ENCODE measurements around the gene TEDDM1. TPM values are rescaled to one million over a fixed set of nuclear protein-coding genes. Genes with fewer than 3 reads are reported as not detected.
"Not testable (repeated sequence)": the region's sequence is repeated elsewhere in the genome, so short reads cannot be mapped to it uniquely, and the experiment has no call there.

Gene TEDDM1
- total RNA-seq, 2 experiments from 2014 or later, result not detected

DNA sequence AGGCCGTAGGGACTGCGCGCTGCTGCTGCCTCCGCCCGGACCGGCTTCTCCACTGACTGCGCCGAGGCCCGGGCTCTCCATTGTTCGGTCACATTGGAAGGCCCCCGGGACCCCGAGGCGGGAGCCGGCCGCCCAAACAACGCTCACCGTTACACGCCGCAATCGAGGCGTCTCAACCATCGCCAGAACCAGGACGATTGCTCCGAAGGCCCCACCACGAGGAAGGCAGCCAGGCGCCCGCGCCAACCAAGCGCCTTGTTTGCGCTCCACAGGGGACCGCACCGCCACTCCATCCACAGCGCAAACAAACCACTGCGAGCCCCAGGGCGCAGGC is 9.5 kb downstream of the TEDDM1 start:
- Mint-ChIP-seq H3K4me3 (peak overlapping the region; percentile 88), H3K27ac (peak overlapping the region; percentile 67), H3K4me1 (peaks cover 14% of the 10 kb centered on the region), H3K9me3 (no peaks in the 10 kb centered on the region), H3K27me3 (peaks cover 63% of the 10 kb centered on the region), H3K36me3 (peaks cover 6% of the 10 kb centered on the region)
- DNase-seq, result no peak

DNA sequence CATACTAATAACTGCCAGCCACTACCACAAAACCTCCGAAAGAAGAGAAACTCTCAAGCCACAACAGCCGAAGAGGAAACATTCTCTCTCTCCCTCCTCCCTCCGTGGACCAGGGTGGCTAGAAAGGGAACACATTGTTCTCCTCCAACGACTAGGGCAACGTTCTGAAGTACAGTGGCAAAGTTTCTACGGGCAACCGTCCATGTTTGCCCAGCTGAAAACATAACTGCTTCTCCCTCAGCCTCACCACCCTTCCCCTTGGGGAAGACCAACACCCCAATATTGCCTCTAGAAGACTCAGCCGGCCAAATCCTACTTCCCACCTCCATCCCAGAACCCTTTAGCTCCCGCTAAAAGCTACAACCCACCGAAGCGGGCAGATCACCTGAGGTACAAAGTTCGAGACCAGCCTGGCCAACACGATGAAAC is 10.8 kb downstream of the TEDDM1 start:
- Mint-ChIP-seq H3K4me3 (peak overlapping the region; percentile 74), H3K27ac (no peak overlapping the region), H3K9me3 (no peaks in the 10 kb centered on the region), H3K36me3 (peaks cover 7% of the 10 kb centered on the region), H3K4me1 (peaks cover 14% of the 10 kb centered on the region), H3K27me3 (peaks cover 58% of the 10 kb centered on the region)
- no peak for DNase-seq

DNA sequence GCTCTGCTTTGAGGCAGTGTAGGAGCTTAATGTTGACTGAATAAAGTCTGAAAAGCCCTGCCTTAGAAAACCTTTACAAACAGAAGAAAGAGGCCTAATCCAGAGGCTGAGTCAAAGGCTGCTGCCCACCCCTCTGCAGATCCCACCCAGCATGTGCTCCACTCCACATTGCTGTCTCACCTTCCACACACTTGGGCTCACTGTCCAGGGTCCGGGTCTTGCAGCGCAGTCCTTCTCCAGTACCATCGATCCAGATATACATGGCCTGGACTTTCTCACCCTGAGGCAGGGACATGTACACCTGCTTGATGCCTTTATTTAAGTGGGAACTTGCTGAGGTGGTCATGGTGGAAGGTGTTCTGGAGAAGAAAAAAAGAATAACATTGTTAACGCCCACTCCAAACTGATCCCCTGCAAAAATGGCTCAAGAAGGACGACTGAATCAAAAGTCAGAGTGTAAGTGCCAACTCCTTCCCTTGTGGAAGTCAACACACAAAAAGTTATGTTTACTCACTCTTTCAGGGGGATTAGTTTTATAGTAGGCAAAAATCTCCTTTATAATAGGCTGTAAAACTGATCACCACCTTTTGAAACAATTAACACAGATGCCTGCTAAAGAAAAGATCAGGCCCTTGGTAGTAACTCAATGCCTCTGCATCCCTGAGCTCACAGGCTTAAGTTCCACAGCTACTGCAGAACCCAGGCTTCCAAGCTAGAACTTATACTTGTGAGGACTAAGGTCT is 11.9 kb downstream of the TEDDM1 start:
- Mint-ChIP-seq H3K4me3 (no peak overlapping the region), H3K27ac (no peak overlapping the region)

DNA sequence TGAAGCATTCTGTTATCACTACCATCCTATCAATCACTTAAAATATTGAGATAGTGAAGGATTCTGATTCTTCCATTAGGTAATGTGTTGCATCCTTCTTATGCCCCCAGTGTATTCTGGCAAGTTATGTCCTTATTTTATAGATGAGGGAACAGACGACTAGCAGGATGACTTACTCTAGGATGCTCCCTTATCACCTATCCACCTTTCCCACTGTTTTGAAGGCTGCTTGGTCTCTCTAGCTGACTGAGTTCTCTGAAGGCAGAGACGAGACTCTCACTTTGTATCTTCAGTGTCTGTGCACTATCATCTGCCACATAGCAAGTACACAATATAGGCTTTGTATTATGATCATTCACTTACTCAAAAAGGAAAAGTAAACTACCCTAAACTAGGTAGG is 12.9 kb downstream of the TEDDM1 start:
- Mint-ChIP-seq H3K27ac (no peak overlapping the region), H3K27me3 (peaks cover 38% of the 10 kb centered on the region), H3K9me3 (no peaks in the 10 kb centered on the region), H3K4me3 (no peak overlapping the region), H3K36me3 (peaks cover 7% of the 10 kb centered on the region), H3K4me1 (peaks cover 14% of the 10 kb centered on the region)
- no peak for DNase-seq

More for the DNA sequence above, 11.9 kb downstream of the TEDDM1 start:
- Mint-ChIP-seq H3K4me1 (peaks cover 14% of the 10 kb centered on the region), H3K36me3 (peaks cover 7% of the 10 kb centered on the region), H3K9me3 (no peaks in the 10 kb centered on the region), H3K27me3 (peaks cover 48% of the 10 kb centered on the region)
- no peak for DNase-seq

DNA sequence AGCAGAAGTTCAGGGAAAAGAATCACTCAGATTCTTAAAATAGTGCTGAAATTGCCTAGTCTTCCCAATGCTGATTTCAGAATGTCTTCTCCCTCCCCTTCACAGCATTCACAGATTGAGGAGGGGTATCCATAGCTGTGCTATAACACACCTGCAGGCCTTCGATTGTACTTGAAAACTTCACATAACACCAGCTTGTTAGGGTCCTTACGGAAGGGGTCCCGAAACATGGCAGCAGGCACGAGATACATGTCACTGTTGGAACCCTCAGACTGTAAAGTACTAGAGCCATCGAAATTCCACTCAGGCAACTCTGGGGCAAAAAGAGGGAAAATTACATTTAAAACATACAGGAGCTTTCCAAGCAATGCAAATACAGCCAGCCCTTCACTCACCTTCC is 13.5 kb downstream of the TEDDM1 start:
- Mint-ChIP-seq H3K4me3 (no peak overlapping the region), H3K4me1 (peaks cover 14% of the 10 kb centered on the region), H3K36me3 (peaks cover 7% of the 10 kb centered on the region), H3K27me3 (peaks cover 33% of the 10 kb centered on the region), H3K27ac (no peak overlapping the region), H3K9me3 (no peaks in the 10 kb centered on the region)
- no peak for DNase-seq

DNA sequence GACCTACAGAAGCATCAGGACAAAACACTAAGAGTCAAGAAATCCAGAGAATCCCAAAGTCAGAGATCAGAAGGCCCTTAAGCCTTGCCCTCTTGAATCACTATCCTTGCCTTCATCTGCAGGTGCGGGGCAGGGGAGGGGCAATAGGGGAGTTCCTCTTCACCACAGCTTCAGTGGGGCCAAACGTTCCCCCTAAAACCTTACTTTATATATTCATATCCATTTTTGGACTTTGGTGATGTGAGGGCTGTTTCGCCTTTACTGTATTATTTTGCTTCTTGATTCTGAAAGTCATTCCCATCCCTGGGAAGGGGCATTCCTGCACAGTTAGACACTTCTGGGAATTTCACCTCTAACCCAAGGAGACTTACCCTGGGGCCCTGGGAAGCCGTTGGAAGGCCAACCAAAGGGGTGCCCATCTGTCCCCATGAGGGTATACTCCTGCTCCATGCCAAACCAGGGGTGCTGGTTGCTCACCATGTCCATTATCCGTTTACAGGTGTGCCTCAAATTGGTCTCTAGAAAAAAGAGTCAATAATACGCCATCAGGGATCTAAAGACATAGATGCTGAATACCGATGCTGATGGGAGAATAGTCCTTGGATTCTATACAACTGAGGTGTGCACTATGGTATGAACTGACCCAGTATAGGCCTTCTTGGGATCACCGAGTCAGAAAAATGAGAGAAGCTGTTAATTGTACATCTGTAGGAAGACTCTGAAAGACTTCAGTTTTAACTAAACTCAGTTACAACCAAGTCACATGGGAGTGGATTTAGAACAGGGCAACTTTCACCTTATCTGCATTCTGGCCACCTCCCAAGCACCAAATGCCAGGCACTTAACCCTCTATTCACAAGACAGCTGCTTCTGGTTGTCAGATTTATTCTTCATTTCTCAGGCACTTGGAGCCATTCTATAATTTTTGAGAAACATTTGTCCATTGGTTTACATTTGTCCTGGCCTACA is 14.3 kb downstream of the TEDDM1 start:
- peaks cover 31% of the 10 kb centered on the region for H3K27me3 Mint-ChIP-seq
- H3K36me3 Mint-ChIP-seq, result peaks cover 7% of the 10 kb centered on the region
- H3K9me3 Mint-ChIP-seq, result no peaks in the 10 kb centered on the region
- H3K27ac Mint-ChIP-seq, result no peak overlapping the region
- DNase-seq, result no peak
- H3K4me1 Mint-ChIP-seq, result peaks cover 14% of the 10 kb centered on the region
- no peak overlapping the region for H3K4me3 Mint-ChIP-seq

DNA sequence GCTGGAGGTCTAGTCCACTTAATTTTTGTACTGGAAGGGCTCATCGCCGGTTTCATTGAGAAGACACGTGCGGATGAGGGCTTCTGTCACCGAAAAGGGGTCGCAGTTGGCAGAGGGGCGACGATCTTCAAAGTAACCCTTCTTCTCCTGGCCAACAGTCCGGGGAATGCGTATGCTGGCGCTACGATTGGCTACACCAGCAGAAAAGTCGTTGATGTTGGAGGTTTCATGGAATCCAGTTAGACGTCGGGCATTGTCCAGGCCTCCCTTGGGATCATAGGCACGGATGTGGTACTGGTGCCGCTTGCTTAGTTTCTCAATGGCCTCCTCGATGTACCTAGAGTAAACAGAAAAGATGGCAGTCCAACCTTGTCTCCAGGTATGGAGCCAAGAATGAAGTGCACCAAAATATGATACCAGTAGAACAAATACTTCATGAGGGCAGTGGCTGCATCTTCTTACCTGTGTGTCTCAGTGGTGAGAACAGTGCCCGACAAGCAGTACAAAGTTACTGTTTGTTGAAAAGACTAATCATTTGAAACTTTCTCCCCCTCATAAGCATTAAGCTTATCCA is 16.0 kb downstream of the TEDDM1 start:
- Mint-ChIP-seq H3K36me3 (peaks cover 1% of the 10 kb centered on the region), H3K9me3 (no peaks in the 10 kb centered on the region), H3K4me1 (peaks cover 2% of the 10 kb centered on the region), H3K27ac (no peak overlapping the region), H3K4me3 (no peak overlapping the region), H3K27me3 (peaks cover 14% of the 10 kb centered on the region)
- no peak for DNase-seq

DNA sequence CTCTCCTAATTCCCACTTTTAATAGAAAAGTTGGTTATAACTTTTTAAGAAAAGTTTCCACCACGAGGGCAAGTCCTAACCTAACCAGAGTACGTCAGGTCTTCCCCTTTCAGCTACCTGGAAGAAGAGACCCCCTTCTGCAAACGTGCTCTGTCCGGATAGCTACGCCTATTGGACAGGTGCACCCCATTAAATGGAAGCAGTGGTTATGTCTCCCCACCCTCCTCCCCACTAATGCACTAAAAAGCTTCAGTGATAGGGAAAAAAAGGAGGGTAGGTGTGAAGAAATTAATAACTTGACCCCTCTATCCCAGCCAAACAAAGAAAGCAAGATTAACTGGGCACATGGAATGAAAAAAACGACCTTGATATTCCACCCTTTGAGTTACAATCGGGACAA is 16.5 kb downstream of the TEDDM1 start:
- no peak overlapping the region for H3K27ac Mint-ChIP-seq
- DNase-seq, result no peak
- H3K4me1 Mint-ChIP-seq, result peaks cover 1% of the 10 kb centered on the region
- H3K27me3 Mint-ChIP-seq, result peaks cover 9% of the 10 kb centered on the region
- no peak overlapping the region for H3K4me3 Mint-ChIP-seq
- H3K36me3 Mint-ChIP-seq, result peaks cover 1% of the 10 kb centered on the region
- no peaks in the 10 kb centered on the region for H3K9me3 Mint-ChIP-seq

DNA sequence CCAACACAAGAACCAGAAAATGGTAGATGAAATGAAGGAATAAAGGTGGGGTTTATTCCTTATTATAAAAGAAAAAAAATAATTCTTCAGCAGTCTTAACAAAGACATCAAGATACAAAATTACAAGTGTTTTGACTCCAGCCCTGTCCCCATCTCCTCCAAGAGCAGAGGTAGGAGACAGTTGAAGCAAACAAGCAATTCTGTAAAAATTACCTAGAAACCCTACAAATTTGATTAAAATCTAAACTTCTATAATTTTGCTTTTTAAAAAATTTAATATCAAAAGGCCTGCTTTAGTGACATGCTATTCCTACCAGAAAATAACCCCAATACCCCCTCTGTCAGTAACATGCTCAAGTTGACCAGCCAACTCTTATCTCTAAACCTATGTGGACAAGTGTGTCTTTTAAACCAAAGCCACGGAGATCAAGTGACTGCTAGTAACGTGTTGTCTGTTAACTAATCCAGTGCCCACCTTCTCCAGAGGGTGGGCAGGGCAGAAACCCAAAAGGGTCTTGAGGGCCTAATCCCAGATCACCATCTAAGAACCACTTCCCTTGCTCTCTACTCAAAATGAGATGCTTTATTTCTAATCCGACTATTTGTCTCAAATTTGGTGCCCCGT is 17.3 kb downstream of the TEDDM1 start:
- no peaks in the 10 kb centered on the region for H3K9me3 Mint-ChIP-seq

DNA sequence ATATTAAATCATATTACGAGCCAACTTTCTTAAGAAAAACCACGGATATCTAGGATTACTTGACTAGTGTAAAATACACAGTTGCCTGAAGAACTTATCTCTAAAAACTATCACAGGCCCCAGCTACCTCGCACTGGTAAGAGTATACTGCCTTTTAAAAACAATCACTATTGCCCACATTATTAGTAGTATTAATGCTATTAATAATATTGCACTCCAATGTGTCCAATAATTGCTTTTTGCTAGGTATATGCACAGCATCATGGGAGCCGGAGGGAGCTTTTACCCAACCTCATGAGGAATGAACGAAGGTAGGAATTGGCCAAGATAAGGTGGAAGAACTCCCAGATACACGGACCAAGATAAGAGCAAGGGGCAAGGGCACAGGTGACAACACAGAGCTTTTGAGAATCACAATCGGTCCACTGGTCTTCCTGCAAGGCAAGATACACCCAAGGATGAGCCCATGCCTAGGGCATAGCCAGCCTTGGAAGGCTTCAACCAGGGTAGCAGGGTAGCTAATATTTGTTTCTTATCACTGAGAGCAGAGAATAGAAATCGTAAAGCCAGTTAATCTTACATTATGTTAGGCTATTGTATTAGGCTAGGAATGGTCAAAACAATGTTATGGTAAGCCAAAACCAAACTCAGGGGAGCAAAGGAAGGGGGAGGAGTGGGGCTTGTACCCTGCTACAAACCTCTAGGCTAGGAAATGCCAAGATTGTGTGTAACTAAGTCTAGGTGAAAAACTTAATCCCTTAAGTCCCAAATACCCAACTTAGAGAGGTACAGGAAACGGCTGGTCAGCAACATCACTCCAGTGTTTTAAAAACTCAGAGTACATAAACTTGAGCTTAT is 18.3 kb downstream of the TEDDM1 start:
- Mint-ChIP-seq H3K9me3 (no peaks in the 10 kb centered on the region), H3K27me3 (peaks cover 3% of the 10 kb centered on the region)

More for the DNA sequence above, 17.3 kb downstream of the TEDDM1 start:
- DNase-seq, result no peak
- Mint-ChIP-seq H3K4me1 (no peaks in the 10 kb centered on the region), H3K36me3 (peaks cover 1% of the 10 kb centered on the region), H3K27ac (no peak overlapping the region), H3K27me3 (peaks cover 8% of the 10 kb centered on the region), H3K4me3 (no peak overlapping the region)

DNA sequence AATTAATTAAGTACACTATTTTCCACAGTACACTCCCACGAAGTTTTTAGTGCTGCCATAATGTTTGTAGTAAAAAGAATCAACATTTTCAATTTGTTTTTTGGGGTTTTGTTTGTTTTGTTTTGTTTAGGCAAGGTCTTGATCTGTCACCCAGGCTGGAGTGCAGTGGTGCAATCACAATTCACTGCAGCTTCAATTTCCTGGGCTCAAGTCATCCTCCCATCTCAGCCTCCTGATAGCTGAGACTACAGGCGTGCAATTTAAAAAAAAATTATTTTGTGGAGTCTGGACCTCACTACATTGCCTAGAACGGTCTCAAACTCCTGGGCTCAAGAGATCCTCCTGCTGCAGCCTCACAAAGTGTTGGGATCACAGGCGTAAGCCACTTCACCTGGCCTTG is 20.3 kb downstream of the TEDDM1 start:
- no peaks in the 10 kb centered on the region for H3K36me3 Mint-ChIP-seq
- no peaks in the 10 kb centered on the region for H3K4me1 Mint-ChIP-seq
- no peaks in the 10 kb centered on the region for H3K9me3 Mint-ChIP-seq
- no peak overlapping the region for H3K27ac Mint-ChIP-seq
- H3K4me3 Mint-ChIP-seq, result no peak overlapping the region
- H3K27me3 Mint-ChIP-seq, result no peaks in the 10 kb centered on the region
- no peak for DNase-seq

More for the DNA sequence above, 18.3 kb downstream of the TEDDM1 start:
- H3K36me3 Mint-ChIP-seq, result peaks cover 1% of the 10 kb centered on the region
- no peak overlapping the region for H3K4me3 Mint-ChIP-seq
- no peaks in the 10 kb centered on the region for H3K4me1 Mint-ChIP-seq
- no peak overlapping the region for H3K27ac Mint-ChIP-seq
- DNase-seq, result no peak

DNA sequence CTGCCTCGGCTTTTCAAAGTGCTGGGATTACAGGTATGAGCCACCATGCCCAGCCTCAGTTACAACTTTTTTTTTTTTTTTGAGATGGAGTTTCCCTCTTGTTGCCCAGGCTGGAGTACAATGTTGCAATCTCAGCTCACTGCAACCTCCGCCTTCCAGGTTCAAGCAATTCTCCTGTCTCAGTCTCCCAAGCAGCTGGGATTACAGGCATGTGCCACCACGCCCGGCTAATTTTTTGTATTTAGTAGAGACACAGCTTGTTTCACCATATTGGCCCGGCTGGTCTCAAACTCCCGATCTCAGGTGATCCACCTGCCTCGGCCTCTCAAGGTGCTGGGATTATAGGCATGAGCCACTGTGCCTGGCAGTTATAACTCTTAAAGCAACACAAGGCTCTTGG is 20.7 kb downstream of the TEDDM1 start:
- DNase-seq, H3K4me3 Mint-ChIP-seq, H3K4me1 Mint-ChIP-seq, H3K27ac Mint-ChIP-seq, H3K36me3 Mint-ChIP-seq, H3K27me3 Mint-ChIP-seq, H3K9me3 Mint-ChIP-seq: not testable (repeated sequence)

DNA sequence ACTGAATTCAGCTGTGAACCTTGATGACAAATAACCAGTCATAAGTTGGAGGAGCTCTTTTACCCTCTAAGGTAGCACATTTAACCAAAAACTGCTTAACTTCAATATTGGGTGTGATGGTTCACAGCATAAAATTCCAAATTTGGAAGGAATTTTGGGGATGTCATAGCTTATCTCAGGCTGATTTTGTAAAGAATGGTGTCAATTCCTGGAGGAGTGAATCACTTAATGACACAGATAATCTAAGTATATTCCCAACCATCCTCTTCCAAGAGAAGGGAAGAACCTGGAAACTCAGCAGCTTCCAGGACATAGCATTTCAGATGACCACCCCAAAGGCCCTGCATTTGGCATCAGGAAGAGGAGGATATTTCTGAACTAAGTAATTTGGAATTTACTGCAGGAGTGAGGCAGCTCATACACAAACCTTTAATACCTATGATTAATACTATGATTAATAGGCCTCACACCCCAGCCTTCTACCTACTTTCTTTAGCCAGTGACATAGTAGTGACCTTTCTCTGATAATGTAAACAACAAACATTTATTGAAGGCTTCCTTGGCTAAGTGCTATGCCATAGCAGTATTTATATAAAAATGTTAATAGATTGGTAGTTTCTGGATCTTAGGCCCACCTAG is 23.4 kb downstream of the TEDDM1 start:
- DNase-seq, result no peak
- Mint-ChIP-seq H3K36me3 (no peaks in the 10 kb centered on the region), H3K4me1 (no peaks in the 10 kb centered on the region), H3K9me3 (no peaks in the 10 kb centered on the region), H3K27ac (no peak overlapping the region), H3K27me3 (no peaks in the 10 kb centered on the region), H3K4me3 (no peak overlapping the region)

Data from activated naive CD8-positive, alpha-beta T cell treated with anti-CD3 and anti-CD28 coated beads for 36 hours (primary cell).